ENCODE data around the gene MDGA2. TPM values are rescaled to one million over a fixed set of nuclear protein-coding genes. Genes with fewer than 3 reads are reported as not detected.

Gene MDGA2
- total RNA-seq, 2 experiments from 2014 or later = not detected

DNA sequence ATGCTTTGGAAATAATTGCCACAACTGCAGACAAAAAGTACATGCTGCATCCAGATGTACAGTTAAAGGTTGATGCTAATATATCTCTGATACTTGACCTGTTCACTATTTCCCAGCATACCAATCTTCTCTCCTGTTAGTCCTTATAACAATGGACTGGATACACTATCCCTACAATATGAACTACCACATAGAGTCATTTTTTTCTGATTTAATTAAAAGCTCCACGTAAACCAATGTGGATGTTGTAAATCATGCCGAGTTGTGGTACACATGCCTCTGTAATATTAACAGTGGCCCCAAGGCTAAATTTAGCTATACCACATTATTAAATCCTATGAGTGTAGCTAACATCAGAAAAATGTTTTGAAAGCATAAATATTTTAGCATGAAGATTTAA lies 554.8 kb downstream of the MDGA2 start:
- Mint-ChIP-seq H3K27ac (no peak overlapping the region), H3K9me3 (peaks cover 6% of the 10 kb centered on the region), H3K27me3 (no peaks in the 10 kb centered on the region), H3K4me1 (ENCODE audit: low read depth) (no peaks in the 10 kb centered on the region), H3K36me3 (ENCODE audit: low read depth) (no peaks in the 10 kb centered on the region), H3K4me3 (no peak overlapping the region)
- CTCF ChIA-PET = no interaction called here
- no peaks in the 10 kb centered on the region for H3K27me3 ChIP-seq (ENCODE audit: control insufficient read depth in 1 of 2, insufficient read depth in 2 of 2, low read length in 2 of 2)
- TF ChIP-seq, protein P1, sequence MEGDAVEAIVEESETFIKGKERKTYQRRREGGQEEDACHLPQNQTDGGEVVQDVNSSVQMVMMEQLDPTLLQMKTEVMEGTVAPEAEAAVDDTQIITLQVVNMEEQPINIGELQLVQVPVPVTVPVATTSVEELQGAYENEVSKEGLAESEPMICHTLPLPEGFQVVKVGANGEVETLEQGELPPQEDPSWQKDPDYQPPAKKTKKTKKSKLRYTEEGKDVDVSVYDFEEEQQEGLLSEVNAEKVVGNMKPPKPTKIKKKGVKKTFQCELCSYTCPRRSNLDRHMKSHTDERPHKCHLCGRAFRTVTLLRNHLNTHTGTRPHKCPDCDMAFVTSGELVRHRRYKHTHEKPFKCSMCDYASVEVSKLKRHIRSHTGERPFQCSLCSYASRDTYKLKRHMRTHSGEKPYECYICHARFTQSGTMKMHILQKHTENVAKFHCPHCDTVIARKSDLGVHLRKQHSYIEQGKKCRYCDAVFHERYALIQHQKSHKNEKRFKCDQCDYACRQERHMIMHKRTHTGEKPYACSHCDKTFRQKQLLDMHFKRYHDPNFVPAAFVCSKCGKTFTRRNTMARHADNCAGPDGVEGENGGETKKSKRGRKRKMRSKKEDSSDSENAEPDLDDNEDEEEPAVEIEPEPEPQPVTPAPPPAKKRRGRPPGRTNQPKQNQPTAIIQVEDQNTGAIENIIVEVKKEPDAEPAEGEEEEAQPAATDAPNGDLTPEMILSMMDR (IDR thresholded peaks at IDR 0.05) = no peak
- no peaks in the 10 kb centered on the region for H3K4me1 ChIP-seq (ENCODE audit: insufficient read depth, low read length)
- peaks cover 0 to 4% of the 10 kb centered on the region in 2 experiments for H3K9me3 ChIP-seq (ENCODE audit: control insufficient read depth in 1 of 2, insufficient read depth in 1 of 2, low read length in 2 of 2)
- H3K36me3 ChIP-seq (ENCODE audit: insufficient read depth, low read length) = no peaks in the 10 kb centered on the region
- POLR2A ChIA-PET = no interaction called here
- ATAC-seq (ENCODE audit: poor library complexity) (no peak), DNase-seq (no peak)
- no peak overlapping the region for H3K4me3 ChIP-seq (ENCODE audit: low read length)
- intact Hi-C loops (cut with DNase I, micrococcal nuclease) = no loop called here
- no peak overlapping the region for H3K27ac ChIP-seq (ENCODE audit: low read depth in 1 of 2, low read length in 2 of 2)

DNA sequence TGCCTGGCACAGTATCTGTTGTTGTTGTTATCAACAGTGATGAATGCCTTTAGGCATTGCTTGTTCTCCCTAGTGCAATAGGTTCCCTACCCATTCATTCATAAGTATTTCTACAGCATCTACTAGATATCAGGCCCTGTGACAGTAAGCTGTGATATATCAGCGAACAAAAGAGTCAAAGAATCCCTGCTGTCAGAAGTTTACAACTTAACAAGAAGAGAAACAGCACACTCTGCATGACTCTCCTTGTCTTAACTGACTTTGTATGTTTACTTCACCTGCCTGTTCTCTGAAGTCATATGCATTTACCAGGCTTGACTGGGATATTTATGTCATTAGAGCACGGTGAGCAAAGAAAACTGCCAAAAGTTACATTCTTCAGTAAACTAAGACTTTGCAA lies 571.6 kb downstream of the MDGA2 start:
- ATAC-seq (ENCODE audit: poor library complexity) (no peak), DNase-seq (no peak)
- Histone ChIP-seq H3K9me3 (ENCODE audit: control insufficient read depth in 1 of 2, insufficient read depth in 1 of 2, low read length in 2 of 2) (no peaks in the 10 kb centered on the region), H3K4me3 (ENCODE audit: low read length) (no peak overlapping the region), H3K27me3 (ENCODE audit: control insufficient read depth in 1 of 2, insufficient read depth in 2 of 2, low read length in 2 of 2) (no peaks in the 10 kb centered on the region), H3K4me1 (ENCODE audit: insufficient read depth, low read length) (no peaks in the 10 kb centered on the region), H3K36me3 (ENCODE audit: insufficient read depth, low read length) (no peaks in the 10 kb centered on the region), H3K27ac (ENCODE audit: low read depth in 1 of 2, low read length in 2 of 2) (no peak overlapping the region)
- Mint-ChIP-seq H3K36me3 (ENCODE audit: low read depth) (no peaks in the 10 kb centered on the region), H3K27ac (no peak overlapping the region), H3K4me3 (no peak overlapping the region), H3K27me3 (no peaks in the 10 kb centered on the region), H3K4me1 (ENCODE audit: low read depth) (no peaks in the 10 kb centered on the region), H3K9me3 (no peaks in the 10 kb centered on the region)
- ChIA-PET POLR2A (no interaction called here), CTCF (no interaction called here)
- TF ChIP-seq, protein P1 (IDR thresholded peaks at IDR 0.05) = no peak
- intact Hi-C loops (cut with DNase I, micrococcal nuclease) = no loop called here

DNA sequence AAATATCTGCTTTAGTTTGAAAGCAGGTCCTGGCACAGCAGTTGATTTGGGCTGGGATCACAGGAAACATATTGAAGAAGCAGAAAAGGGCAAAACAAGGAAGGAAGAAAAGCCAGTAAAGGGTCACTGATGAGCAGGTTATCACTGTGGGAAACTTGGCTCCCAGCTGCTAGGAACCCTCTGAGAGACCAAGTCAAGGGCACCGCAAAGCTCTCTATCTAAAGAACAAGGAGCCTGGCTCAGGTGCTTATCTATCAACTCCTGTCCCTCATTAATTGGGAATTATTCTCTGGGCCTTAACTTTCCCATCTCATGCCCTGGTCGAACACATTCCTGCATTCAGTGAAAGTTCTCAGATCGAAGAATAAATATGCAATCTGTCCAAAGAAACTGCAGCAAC lies 572.9 kb downstream of the MDGA2 start:
- intact Hi-C loops (cut with DNase I, micrococcal nuclease) = no loop called here
- Histone ChIP-seq H3K27me3 (ENCODE audit: control insufficient read depth in 1 of 2, insufficient read depth in 2 of 2, low read length in 2 of 2) (no peaks in the 10 kb centered on the region), H3K4me1 (ENCODE audit: insufficient read depth, low read length) (no peaks in the 10 kb centered on the region), H3K36me3 (ENCODE audit: insufficient read depth, low read length) (no peaks in the 10 kb centered on the region), H3K27ac (ENCODE audit: low read depth in 1 of 2, low read length in 2 of 2) (no peak overlapping the region), H3K9me3 (ENCODE audit: control insufficient read depth in 1 of 2, insufficient read depth in 1 of 2, low read length in 2 of 2) (no peaks in the 10 kb centered on the region), H3K4me3 (ENCODE audit: low read length) (no peak overlapping the region)
- TF ChIP-seq, protein P1 (IDR thresholded peaks at IDR 0.05) = no peak
- POLR2A ChIA-PET = no interaction called here
- CTCF ChIA-PET = no interaction called here
- Mint-ChIP-seq H3K36me3 (ENCODE audit: low read depth) (no peaks in the 10 kb centered on the region), H3K4me3 (no peak overlapping the region), H3K27ac (no peak overlapping the region), H3K4me1 (ENCODE audit: low read depth) (no peaks in the 10 kb centered on the region), H3K9me3 (no peaks in the 10 kb centered on the region), H3K27me3 (no peaks in the 10 kb centered on the region)
- no peak for DNase-seq
- ATAC-seq (ENCODE audit: poor library complexity) = no peak

All from CD4-positive, alpha-beta T cell (primary cell).